OCI-LY3 (cell line): Measurements from ENCODE around the gene RIPK3.

ENCODE experiments used
- H2AFZ ChIP-seq: fragments of 200-600, 300-600 bp; shearing (Covaris generic); 2 replicates; pipeline ENCODE4 v1.6.0; 2014; ENCODE audit warnings: antibody characterized with exemption, low read depth, low read length
- H3K27ac ChIP-seq: fragments of 200-600, 300-600 bp; sonication (generic); 2 replicates; pipeline ENCODE4 v1.5.1; 2014; ENCODE audit warnings: mild to moderate bottlenecking, low read length, moderate library complexity, mixed read lengths
- H3K27me3 ChIP-seq: fragments of 200-600, 300-600 bp; sonication (generic); 2 replicates; pipeline ENCODE4 v1.6.1; 2014; ENCODE audit warnings: low read depth, low read length, mixed read lengths
- H3K36me3 ChIP-seq: fragments of 200-600, 300-600 bp; sonication (generic); replicated peaks from 2 replicates; pipeline ENCODE3; 2014; ENCODE audit warnings: low read depth, low read length, mixed read lengths
- H3K4me1 ChIP-seq: fragments of 300-600, 200-600 bp; sonication (generic); 2 replicates; pipeline ENCODE4 v1.6.1; 2014; ENCODE audit warnings: low read length, mixed read lengths
- H3K4me2 ChIP-seq: fragments of 200-600, 300-600 bp; sonication (generic); 2 replicates; pipeline ENCODE4 v1.6.1; 2014; ENCODE audit warnings: low read length, mixed read lengths
- H3K4me3 ChIP-seq: fragments of 300-600, 200-600 bp; sonication (generic); 2 replicates; pipeline ENCODE4 v1.5.1; 2014; ENCODE audit warnings: antibody characterized with exemption, mild to moderate bottlenecking, low read length, moderate library complexity
- H3K79me2 ChIP-seq: fragments of 300-600, 200-600 bp; shearing (Covaris generic); 2 replicates; pipeline ENCODE4 v1.6.1; 2014; ENCODE audit warnings: mild to moderate bottlenecking, low read length, mixed read lengths
- H3K9ac ChIP-seq: fragments of 300-600, 200-600 bp; shearing (Covaris generic); 2 replicates; pipeline ENCODE4 v1.6.0; 2014; ENCODE audit warnings: mild to moderate bottlenecking, low read length, moderate library complexity
- H3K9me3 ChIP-seq: fragments of 200-600, 300-600 bp; shearing (Covaris generic); 2 replicates; pipeline ENCODE4 v1.6.1; 2014; ENCODE audit warnings: low read length, mixed read lengths; ENCODE audit not compliant: insufficient read depth
- H4K20me1 ChIP-seq: fragments of 200-600, 300-600 bp; sonication (generic); 2 replicates; pipeline ENCODE4 v1.6.1; 2016; ENCODE audit warnings: low read length, mixed read lengths; ENCODE audit not compliant: insufficient read depth
- CTCF ChIP-seq: fragments of 200-600, 300-600 bp; sonication (generic); IDR thresholded peaks from 2 replicates; pipeline ENCODE4 v1.5.1; 2014; ENCODE audit warnings: antibody characterized with exemption, low read length, low read depth
- EZH2phosphoT487 ChIP-seq: fragments of 200-600 bp; shearing (Covaris generic); IDR thresholded peaks from 2 replicates; pipeline ENCODE4 v1.6.1; 2018; ENCODE audit warnings: antibody characterized with exemption, mixed run types, low read depth

Gene RIPK3

GRCh38 chr14:24370748-24371147, 31.0 kb upstream of the RIPK3 start:
- H3K27ac ChIP-seq, result no peak overlapping the region
- H3K4me3 ChIP-seq, result no peak overlapping the region
- peaks cover 6% of the 10 kb centered on the region for H3K4me1 ChIP-seq
- H4K20me1 ChIP-seq, result no peaks in the 10 kb centered on the region
- H3K9ac ChIP-seq, result no peak overlapping the region
- H3K27me3 ChIP-seq, result no peaks in the 10 kb centered on the region
- TF ChIP-seq CTCF, result no peak
- no peak for TF ChIP-seq EZH2phosphoT487
- peaks cover 10% of the 10 kb centered on the region for H3K36me3 ChIP-seq
- no peaks in the 10 kb centered on the region for H3K79me2 ChIP-seq
- no peak overlapping the region for H3K4me2 ChIP-seq
- no peak overlapping the region for H2AFZ ChIP-seq
- no peaks in the 10 kb centered on the region for H3K9me3 ChIP-seq

DNA sequence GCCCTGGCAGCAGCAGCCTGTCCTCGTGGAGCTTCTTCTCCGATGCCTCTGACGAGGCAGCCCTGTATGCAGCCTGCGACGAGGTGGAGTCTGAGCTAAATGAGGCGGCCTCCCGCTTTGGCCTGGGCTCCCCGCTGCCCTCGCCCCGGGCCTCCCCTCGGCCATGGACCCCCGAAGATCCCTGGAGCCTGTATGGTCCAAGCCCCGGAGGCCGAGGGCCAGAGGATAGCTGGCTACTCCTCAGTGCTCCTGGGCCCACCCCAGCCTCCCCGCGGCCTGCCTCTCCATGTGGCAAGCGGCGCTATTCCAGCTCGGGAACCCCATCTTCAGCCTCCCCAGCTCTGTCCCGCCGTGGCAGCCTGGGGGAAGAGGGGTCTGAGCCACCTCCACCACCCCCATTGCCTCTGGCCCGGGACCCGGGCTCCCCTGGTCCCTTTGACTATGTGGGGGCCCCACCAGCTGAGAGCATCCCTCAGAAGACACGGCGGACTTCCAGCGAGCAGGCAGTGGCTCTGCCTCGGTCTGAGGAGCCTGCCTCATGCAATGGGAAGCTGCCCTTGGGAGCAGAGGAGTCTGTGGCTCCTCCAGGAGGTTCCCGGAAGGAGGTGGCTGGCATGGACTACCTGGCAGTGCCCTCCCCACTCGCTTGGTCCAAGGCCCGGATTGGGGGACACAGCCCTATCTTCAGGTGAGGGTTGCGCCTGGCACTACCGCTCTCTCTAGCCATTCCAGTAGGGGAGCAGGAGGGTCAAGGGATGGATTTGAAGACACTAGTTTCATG, 30.3 kb upstream of the RIPK3 start:
- peaks cover 10% of the 10 kb centered on the region for H3K36me3 ChIP-seq
- H3K4me3 ChIP-seq, result no peak overlapping the region
- no peaks in the 10 kb centered on the region for H4K20me1 ChIP-seq
- no peaks in the 10 kb centered on the region for H3K27me3 ChIP-seq
- peaks cover 11% of the 10 kb centered on the region for H3K4me1 ChIP-seq
- H3K9ac ChIP-seq, result no peak overlapping the region
- no peak overlapping the region for H3K4me2 ChIP-seq
- TF ChIP-seq CTCF (no peak), EZH2phosphoT487 (no peak)
- no peak overlapping the region for H3K27ac ChIP-seq
- H3K79me2 ChIP-seq, result no peaks in the 10 kb centered on the region
- no peak overlapping the region for H2AFZ ChIP-seq
- no peaks in the 10 kb centered on the region for H3K9me3 ChIP-seq

DNA sequence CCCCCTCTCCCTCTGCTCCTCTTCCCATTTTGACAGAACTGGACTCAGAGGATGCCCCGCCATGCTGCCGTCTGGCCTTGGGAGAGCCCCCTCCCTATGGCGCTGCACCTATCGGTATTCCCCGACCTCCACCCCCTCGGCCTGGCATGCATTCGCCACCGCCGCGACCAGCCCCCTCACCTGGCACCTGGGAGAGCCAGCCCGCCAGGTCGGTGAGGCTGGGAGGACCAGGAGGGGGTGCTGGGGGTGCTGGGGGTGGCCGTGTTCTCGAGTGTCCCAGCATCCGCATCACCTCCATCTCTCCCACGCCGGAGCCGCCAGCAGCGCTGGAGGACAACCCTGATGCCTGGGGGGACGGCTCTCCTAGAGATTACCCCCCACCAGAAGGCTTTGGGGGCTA, 29.7 kb upstream of the RIPK3 start:
- TF ChIP-seq CTCF (no peak), EZH2phosphoT487 (no peak)
- no peak overlapping the region for H3K9ac ChIP-seq
- H3K4me3 ChIP-seq, result no peak overlapping the region
- H2AFZ ChIP-seq, result no peak overlapping the region
- H4K20me1 ChIP-seq, result no peaks in the 10 kb centered on the region
- H3K9me3 ChIP-seq, result no peaks in the 10 kb centered on the region
- H3K36me3 ChIP-seq, result peaks cover 10% of the 10 kb centered on the region
- H3K4me2 ChIP-seq, result peak overlapping the region; percentile 74
- peaks cover 13% of the 10 kb centered on the region for H3K4me1 ChIP-seq
- no peaks in the 10 kb centered on the region for H3K27me3 ChIP-seq
- H3K79me2 ChIP-seq, result no peaks in the 10 kb centered on the region
- H3K27ac ChIP-seq, result no peak overlapping the region

DNA sequence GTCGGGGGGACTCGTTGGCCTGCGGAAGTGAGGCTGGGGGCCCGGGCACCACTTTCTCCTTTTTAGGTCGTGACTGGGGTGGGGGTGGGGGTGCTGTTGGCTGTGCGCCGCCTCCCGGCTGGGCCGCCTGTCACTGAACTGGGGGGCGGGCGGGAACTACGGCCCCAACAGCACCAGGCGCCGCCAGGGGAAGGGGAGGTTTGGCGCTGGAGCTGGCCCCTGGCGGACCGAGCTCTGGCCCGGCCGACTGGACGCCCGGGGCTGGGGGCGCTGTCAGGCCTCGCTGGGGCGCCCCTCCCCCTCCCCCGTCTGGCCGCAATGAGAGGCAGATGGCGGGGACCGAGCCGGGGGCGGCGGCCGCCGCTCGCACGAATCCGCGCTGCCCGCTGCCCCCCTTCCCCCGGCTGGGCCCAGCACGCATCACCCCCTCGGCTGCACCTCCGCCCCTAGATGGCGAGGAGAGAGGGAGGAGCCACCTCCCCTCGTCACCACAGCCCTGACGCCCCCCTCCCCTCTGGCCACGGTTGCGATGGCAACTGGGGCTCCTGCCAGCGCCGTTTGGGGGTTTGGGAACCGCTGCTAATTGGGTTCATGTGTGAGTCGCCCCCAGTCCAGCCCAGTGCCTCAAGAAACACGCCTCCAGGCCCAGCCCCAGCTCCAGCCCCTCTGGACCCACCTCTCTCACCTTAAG, 28.9 kb upstream of the RIPK3 start:
- H3K9ac ChIP-seq, result peak overlapping the region; percentile 99
- H3K4me3 ChIP-seq, result peak overlapping the region; percentile 95
- peaks cover 13% of the 10 kb centered on the region for H3K4me1 ChIP-seq
- H3K36me3 ChIP-seq, result peaks cover 10% of the 10 kb centered on the region
- no peaks in the 10 kb centered on the region for H3K27me3 ChIP-seq
- peak overlapping the region; percentile 74 for H3K4me2 ChIP-seq
- H4K20me1 ChIP-seq, result no peaks in the 10 kb centered on the region
- no peak overlapping the region for H2AFZ ChIP-seq
- H3K9me3 ChIP-seq, result no peaks in the 10 kb centered on the region
- peak overlapping the region; percentile 87 for H3K27ac ChIP-seq
- no peaks in the 10 kb centered on the region for H3K79me2 ChIP-seq
- TF ChIP-seq CTCF, result peak; percentile 20; the same call in 1 of the 2 replicates
- no peak for TF ChIP-seq EZH2phosphoT487
